Measurements from ENCODE around the gene REN. TPM values are rescaled to one million over a fixed set of nuclear protein-coding genes. Genes with fewer than 3 reads are reported as not detected.
A peak's percentile ranks its signal among the peaks of the same experiment; 100 is the strongest.

The REN gene
- total and polyA plus RNA-seq, 2 experiments from 2014 or later = not detected

GRCh38 chr1:204207136-204207616, 41.0 kb upstream of the REN start:
- H3K4me3 ChIP-seq = no peak overlapping the region
- WGBS, 2 experiments (ENCODE audit: low coverage in 1 of 2, low lambda C conversion rate in 2 of 2, missing lambda C conversion rate in 2 of 2) = 17% methylated on average over 13 of the region's 13 CpGs
- peaks cover 10% of the 10 kb centered on the region; the same call in 1 of the 2 replicates for H3K4me1 ChIP-seq (ENCODE audit: insufficient read depth)
- H3K79me2 ChIP-seq (ENCODE audit: insufficient read depth) = no peaks in the 10 kb centered on the region
- no peak for TF ChIP-seq EZH2 (IDR thresholded peaks at IDR 0.05; ENCODE audit: insufficient read depth, poor library complexity, severe bottlenecking)
- TF ChIP-seq EZH2phosphoT487 (IDR thresholded peaks at IDR 0.05; ENCODE audit: insufficient read depth, low read depth) = no peak
- in situ Hi-C loops (cut with MboI) = loop anchor here (5.0 kb wide), 1 partner anchor 50 kb away; no protein-coding TSS in a partner anchor
- no peaks in the 10 kb centered on the region for H3K9me2 ChIP-seq (ENCODE audit: insufficient read depth)
- 0 out of 2 replicates have a peak, but pooled peaks cover 4% of the 10 kb centered on the region for H3K27me3 ChIP-seq (replicated peaks; ENCODE audit: insufficient read depth)
- peak; percentile 64 for DNase-seq
- H3F3A ChIP-seq (ENCODE audit: insufficient read depth) = no peaks in the 10 kb centered on the region
- no peak overlapping the region for H3K9ac ChIP-seq
- no peak overlapping the region for H3K27ac ChIP-seq
- no peak overlapping the region for H3K4me2 ChIP-seq (ENCODE audit: unreplicated experiment)
- H4K20me1 ChIP-seq (ENCODE audit: insufficient read depth) = no peaks in the 10 kb centered on the region
- no peaks in the 10 kb centered on the region for H3K9me3 ChIP-seq (ENCODE audit: low read depth)
- no peaks in the 10 kb centered on the region for H3K36me3 ChIP-seq (ENCODE audit: low read depth)
- no peak overlapping the region for H2AFZ ChIP-seq

- no peaks in the 10 kb centered on the region for H3K9me3 ChIP-seq (ENCODE audit: low read depth)
- DNase-seq = peak; percentile 73
- H3K4me1 ChIP-seq (ENCODE audit: insufficient read depth) = peaks cover 10% of the 10 kb centered on the region; the same call in 1 of the 2 replicates
- no peak overlapping the region for H3K4me3 ChIP-seq
- no peaks in the 10 kb centered on the region for H3F3A ChIP-seq (ENCODE audit: insufficient read depth)
- H3K9ac ChIP-seq = no peak overlapping the region
- H3K4me2 ChIP-seq (ENCODE audit: unreplicated experiment) = no peak overlapping the region
- no peaks in the 10 kb centered on the region for H3K36me3 ChIP-seq (ENCODE audit: low read depth)
- 0 out of 2 replicates have a peak, but pooled peaks cover 4% of the 10 kb centered on the region for H3K27me3 ChIP-seq (replicated peaks; ENCODE audit: insufficient read depth)
- in situ Hi-C loops (cut with MboI) = loop anchor here (5.0 kb wide), 1 partner anchor 49 kb away; no protein-coding TSS in a partner anchor
- 2 to 5% methylated on average over 2 of the region's 2 CpGs for WGBS, 2 experiments (ENCODE audit: low coverage in 1 of 2, low lambda C conversion rate in 2 of 2, missing lambda C conversion rate in 2 of 2)
- H3K79me2 ChIP-seq (ENCODE audit: insufficient read depth) = no peaks in the 10 kb centered on the region
- H3K9me2 ChIP-seq (ENCODE audit: insufficient read depth) = no peaks in the 10 kb centered on the region
- peak overlapping the region; percentile 12; the same call in 1 of the 2 replicates for H2AFZ ChIP-seq
- H3K27ac ChIP-seq = no peak overlapping the region
- TF ChIP-seq EZH2 (IDR thresholded peaks at IDR 0.05; ENCODE audit: insufficient read depth, poor library complexity, severe bottlenecking) (no peak), EZH2phosphoT487 (IDR thresholded peaks at IDR 0.05; ENCODE audit: insufficient read depth, low read depth) (no peak)
- H4K20me1 ChIP-seq (ENCODE audit: insufficient read depth) = no peaks in the 10 kb centered on the region
Measured at GRCh38 chr1:204206121-204206520, 40.0 kb upstream of the REN start.

DNA sequence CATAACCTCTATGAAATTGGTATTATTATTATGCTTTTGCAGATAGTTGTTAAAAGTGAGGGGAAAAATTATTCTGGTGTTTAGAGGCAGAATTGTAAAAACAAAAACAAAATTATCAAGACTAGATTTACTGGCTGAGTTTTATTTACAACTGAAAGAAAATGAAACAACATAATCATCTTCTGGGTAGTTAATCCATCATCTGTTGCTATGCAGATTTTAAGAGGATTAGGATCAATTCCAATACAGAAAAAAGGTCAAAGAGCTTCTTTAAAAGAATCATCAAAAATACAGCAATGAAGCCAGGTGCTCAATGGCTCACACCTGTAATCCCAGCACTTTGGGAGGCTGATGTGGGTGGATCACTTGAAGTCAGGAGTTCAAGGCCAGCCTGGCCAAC, 39.3 kb upstream of the REN start:
- H3K9me2 ChIP-seq (ENCODE audit: insufficient read depth) = no peaks in the 10 kb centered on the region
- H3K4me2 ChIP-seq (ENCODE audit: unreplicated experiment) = no peak overlapping the region
- in situ Hi-C loops (cut with MboI) = loop anchor here (5.0 kb wide), 1 partner anchor 48 kb away; no protein-coding TSS in a partner anchor
- H3K9me3 ChIP-seq (ENCODE audit: low read depth) = no peaks in the 10 kb centered on the region
- H3K4me1 ChIP-seq (ENCODE audit: insufficient read depth) = peaks cover 10% of the 10 kb centered on the region; the same call in 1 of the 2 replicates
- H2AFZ ChIP-seq = no peak overlapping the region
- no peaks in the 10 kb centered on the region for H4K20me1 ChIP-seq (ENCODE audit: insufficient read depth)
- no peaks in the 10 kb centered on the region for H3F3A ChIP-seq (ENCODE audit: insufficient read depth)
- H3K4me3 ChIP-seq = no peak overlapping the region
- TF ChIP-seq EZH2 (IDR thresholded peaks at IDR 0.05; ENCODE audit: insufficient read depth, poor library complexity, severe bottlenecking) (no peak), EZH2phosphoT487 (IDR thresholded peaks at IDR 0.05; ENCODE audit: insufficient read depth, low read depth) (no peak)
- no peak overlapping the region for H3K9ac ChIP-seq
- no peaks in the 10 kb centered on the region for H3K79me2 ChIP-seq (ENCODE audit: insufficient read depth)
- DNase-seq = no peak
- 0 out of 2 replicates have a peak, but pooled peaks cover 4% of the 10 kb centered on the region for H3K27me3 ChIP-seq (replicated peaks; ENCODE audit: insufficient read depth)
- no peaks in the 10 kb centered on the region for H3K36me3 ChIP-seq (ENCODE audit: low read depth)
- H3K27ac ChIP-seq = no peak overlapping the region

- Histone ChIP-seq H3K9me2 (ENCODE audit: insufficient read depth) (no peaks in the 10 kb centered on the region), H2AFZ (no peak overlapping the region), H3K4me3 (no peak overlapping the region), H3K9me3 (ENCODE audit: low read depth) (no peaks in the 10 kb centered on the region), H3K4me1 (ENCODE audit: insufficient read depth) (peaks cover 10% of the 10 kb centered on the region; the same call in 1 of the 2 replicates), H3K9ac (no peak overlapping the region), H3F3A (ENCODE audit: insufficient read depth) (no peaks in the 10 kb centered on the region), H3K4me2 (ENCODE audit: unreplicated experiment) (no peak overlapping the region), H3K79me2 (ENCODE audit: insufficient read depth) (no peaks in the 10 kb centered on the region), H3K27me3 (replicated peaks; ENCODE audit: insufficient read depth) (0 out of 2 replicates have a peak, but pooled peaks cover 4% of the 10 kb centered on the region), H4K20me1 (ENCODE audit: insufficient read depth) (no peaks in the 10 kb centered on the region), H3K27ac (no peak overlapping the region), H3K36me3 (ENCODE audit: low read depth) (no peaks in the 10 kb centered on the region)
- in situ Hi-C loops (cut with MboI) = loop anchor here (5.0 kb wide), 1 partner anchor 48 kb away; no protein-coding TSS in a partner anchor
- 83 to 94% methylated on average over 2 of the region's 2 CpGs for WGBS, 2 experiments (ENCODE audit: low coverage in 1 of 2, low lambda C conversion rate in 2 of 2, missing lambda C conversion rate in 2 of 2)
- TF ChIP-seq EZH2phosphoT487 (IDR thresholded peaks at IDR 0.05; ENCODE audit: insufficient read depth, low read depth) = no peak
- no peak for TF ChIP-seq EZH2 (IDR thresholded peaks at IDR 0.05; ENCODE audit: insufficient read depth, poor library complexity, severe bottlenecking)
- DNase-seq = no peak
Measured at GRCh38 chr1:204204944-204205343, 38.8 kb upstream of the REN start.

Data from GM23248 (cell line).